Endothelial cell of umbilical vein (primary cell): ENCODE results near the gene ITPR1.

Experiments used
- CTCF ChIP-seq, 2 donors: IDR thresholded peaks; 1 replicate in 1 of 2; 2 replicates in 1 of 2; pipeline ENCODE4 v1.5.1; 2011; ENCODE audit warnings: low read length in 2 of 2, mild to moderate bottlenecking in 2 of 2, moderate library complexity in 2 of 2, control low read depth in 1 of 2, inconsistent platforms in 1 of 2, low read depth in 1 of 2; ENCODE audit not compliant: insufficient read depth in 1 of 2; ENCODE audit errors: extremely low read depth in 1 of 2
- EZH2 ChIP-seq: IDR thresholded peaks from 2 replicates; pipeline ENCODE4 v1.6.1; 2012; ENCODE audit warnings: borderline replicate concordance, low read depth, mild to moderate bottlenecking, moderate library complexity, low read length, inconsistent platforms; ENCODE audit not compliant: severe bottlenecking
- JUN ChIP-seq: IDR thresholded peaks from 2 replicates; pipeline ENCODE4 v1.6.1; 2011; ENCODE audit warnings: borderline replicate concordance, low read depth; ENCODE audit not compliant: insufficient read length, insufficient read depth
- MAX ChIP-seq: IDR thresholded peaks from 2 replicates; pipeline ENCODE4 v1.6.1; 2011; ENCODE audit not compliant: insufficient read depth, insufficient read length
- POLR2A ChIP-seq: IDR thresholded peaks from 2 replicates; pipeline ENCODE4 v1.6.1; 2012; ENCODE audit warnings: low read depth, mild to moderate bottlenecking, control low read depth, low read length
- POLR2AphosphoS5 ChIP-seq: IDR thresholded peaks from 2 replicates; pipeline ENCODE4 v1.6.1; 2012; ENCODE audit warnings: low read depth, mild to moderate bottlenecking, control low read depth, low read length, moderate library complexity; ENCODE audit not compliant: insufficient read depth

- no peak for TF ChIP-seq CTCF (IDR thresholded peaks at IDR 0.05; ENCODE audit: extremely low read depth in 1 of 2, insufficient read depth in 1 of 2, low read depth in 1 of 2, low read length in 2 of 2)
- no peak for TF ChIP-seq POLR2A
- TF ChIP-seq EZH2, result no peak
- no peak for TF ChIP-seq MAX
- TF ChIP-seq POLR2AphosphoS5, result no peak
- TF ChIP-seq JUN, result no peak
Measured at GRCh38 chr3:4562595-4562994, 69.4 kb downstream of the ITPR1 start.
